ENCODE measurements around the gene PSME4. TPM values are rescaled to one million over a fixed set of nuclear protein-coding genes. Genes with fewer than 3 reads are reported as not detected.

Gene PSME4
- total and polyA plus RNA-seq, 2 of the 13 experiments (the other 11 are each of a cell fraction or from before 2014, with no cell fraction given), result 52.1 to 77.8 TPM

DNA sequence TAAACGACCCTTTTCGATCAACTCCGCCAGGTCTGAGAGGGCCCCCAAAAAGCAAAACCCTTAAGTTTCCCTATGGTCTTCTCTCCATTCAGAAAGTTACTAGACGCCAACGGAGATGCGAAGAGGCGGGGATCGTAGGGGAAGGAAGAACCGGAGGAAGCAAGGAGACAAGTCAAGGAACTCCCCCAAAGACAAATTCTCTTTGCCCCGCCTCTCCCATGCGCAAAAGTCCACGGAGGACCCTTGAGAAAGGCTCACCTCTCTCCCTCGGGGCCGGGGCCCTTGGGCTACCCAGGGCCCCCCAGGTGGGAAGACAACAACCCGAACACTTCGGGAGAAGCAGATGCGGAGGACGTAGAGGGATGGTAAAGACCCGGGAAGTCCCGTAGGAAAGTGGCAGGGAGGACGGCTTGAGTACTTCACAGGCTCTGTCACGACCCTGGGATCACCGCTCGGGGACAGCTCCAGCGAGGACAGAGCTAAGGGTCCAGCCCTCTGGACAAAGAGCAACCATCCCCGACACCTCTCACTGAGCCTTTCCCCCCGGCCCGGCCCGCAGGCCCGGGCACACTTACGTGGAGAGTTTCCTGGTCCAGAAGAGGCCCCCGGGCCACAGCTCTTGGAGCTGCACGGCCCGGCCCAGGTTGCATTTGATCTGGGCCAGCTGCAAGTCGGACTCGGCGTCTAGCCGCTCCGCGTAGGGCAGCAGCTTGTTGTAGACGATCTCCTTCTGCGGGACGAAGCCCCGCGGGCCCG, 647 bp downstream of the PSME4 start (continued):
- TF ChIP-seq, protein P1, sequence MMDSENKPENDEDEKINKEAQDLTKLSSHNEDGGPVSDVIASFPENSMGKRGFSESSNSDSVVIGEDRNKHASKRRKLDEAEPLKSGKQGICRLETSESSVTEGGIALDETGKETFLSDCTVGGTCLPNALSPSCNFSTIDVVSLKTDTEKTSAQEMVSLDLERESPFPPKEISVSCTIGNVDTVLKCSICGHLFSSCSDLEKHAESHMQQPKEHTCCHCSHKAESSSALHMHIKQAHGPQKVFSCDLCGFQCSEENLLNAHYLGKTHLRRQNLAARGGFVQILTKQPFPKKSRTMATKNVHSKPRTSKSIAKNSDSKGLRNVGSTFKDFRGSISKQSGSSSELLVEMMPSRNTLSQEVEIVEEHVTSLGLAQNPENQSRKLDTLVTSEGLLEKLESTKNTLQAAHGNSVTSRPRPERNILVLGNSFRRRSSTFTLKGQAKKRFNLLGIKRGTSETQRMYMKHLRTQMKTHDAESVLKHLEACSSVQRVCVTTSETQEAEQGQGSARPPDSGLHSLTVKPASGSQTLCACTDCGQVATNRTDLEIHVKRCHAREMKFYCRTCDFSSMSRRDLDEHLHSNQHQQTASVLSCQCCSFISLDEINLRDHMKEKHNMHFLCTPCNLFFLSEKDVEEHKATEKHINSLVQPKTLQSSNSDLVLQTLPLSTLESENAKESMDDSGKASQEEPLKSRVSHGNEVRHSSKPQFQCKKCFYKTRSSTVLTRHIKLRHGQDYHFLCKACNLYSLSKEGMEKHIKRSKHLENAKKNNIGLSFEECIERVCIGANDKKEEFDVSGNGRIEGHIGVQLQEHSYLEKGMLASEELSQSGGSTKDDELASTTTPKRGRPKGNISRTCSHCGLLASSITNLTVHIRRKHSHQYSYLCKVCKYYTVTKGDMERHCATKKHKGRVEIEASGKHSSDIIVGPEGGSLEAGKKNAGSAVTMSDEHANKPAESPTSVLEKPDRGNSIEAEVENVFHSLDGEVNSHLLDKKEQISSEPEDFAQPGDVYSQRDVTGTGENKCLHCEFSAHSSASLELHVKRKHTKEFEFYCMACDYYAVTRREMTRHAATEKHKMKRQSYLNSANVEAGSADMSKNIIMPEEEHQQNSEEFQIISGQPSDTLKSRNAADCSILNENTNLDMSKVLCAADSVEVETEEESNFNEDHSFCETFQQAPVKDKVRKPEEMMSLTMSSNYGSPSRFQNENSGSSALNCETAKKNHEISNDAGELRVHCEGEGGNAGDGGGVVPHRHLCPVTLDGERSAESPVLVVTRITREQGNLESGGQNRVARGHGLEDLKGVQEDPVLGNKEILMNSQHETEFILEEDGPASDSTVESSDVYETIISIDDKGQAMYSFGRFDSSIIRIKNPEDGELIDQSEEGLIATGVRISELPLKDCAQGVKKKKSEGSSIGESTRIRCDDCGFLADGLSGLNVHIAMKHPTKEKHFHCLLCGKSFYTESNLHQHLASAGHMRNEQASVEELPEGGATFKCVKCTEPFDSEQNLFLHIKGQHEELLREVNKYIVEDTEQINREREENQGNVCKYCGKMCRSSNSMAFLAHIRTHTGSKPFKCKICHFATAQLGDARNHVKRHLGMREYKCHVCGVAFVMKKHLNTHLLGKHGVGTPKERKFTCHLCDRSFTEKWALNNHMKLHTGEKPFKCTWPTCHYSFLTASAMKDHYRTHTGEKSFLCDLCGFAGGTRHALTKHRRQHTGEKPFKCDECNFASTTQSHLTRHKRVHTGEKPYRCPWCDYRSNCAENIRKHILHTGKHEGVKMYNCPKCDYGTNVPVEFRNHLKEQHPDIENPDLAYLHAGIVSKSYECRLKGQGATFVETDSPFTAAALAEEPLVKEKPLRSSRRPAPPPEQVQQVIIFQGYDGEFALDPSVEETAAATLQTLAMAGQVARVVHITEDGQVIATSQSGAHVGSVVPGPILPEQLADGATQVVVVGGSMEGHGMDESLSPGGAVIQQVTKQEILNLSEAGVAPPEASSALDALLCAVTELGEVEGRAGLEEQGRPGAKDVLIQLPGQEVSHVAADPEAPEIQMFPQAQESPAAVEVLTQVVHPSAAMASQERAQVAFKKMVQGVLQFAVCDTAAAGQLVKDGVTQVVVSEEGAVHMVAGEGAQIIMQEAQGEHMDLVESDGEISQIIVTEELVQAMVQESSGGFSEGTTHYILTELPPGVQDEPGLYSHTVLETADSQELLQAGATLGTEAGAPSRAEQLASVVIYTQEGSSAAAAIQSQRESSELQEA (CRISPR knock-in tag; IDR thresholded peaks at IDR 0.05; ENCODE audit: not compliant biosample characterization), result peak; percentile 9
- TF ChIP-seq NR1H2 (CRISPR knock-in tag; IDR thresholded peaks at IDR 0.05; ENCODE audit: borderline replicate concordance, low read depth) (no peak), SRSF9 (IDR thresholded peaks at IDR 0.05; ENCODE audit: borderline replicate concordance, insufficient read depth, low read depth, low read length, poor library complexity, severe bottlenecking) (no peak), ZBTB49 (CRISPR knock-in tag; IDR thresholded peaks at IDR 0.05; ENCODE audit: borderline replicate concordance) (no peak), DPF2 (CRISPR knock-in tag; IDR thresholded peaks at IDR 0.05; ENCODE audit: borderline replicate concordance, low read depth) (no peak)
- TF ChIP-seq, protein P2, sequence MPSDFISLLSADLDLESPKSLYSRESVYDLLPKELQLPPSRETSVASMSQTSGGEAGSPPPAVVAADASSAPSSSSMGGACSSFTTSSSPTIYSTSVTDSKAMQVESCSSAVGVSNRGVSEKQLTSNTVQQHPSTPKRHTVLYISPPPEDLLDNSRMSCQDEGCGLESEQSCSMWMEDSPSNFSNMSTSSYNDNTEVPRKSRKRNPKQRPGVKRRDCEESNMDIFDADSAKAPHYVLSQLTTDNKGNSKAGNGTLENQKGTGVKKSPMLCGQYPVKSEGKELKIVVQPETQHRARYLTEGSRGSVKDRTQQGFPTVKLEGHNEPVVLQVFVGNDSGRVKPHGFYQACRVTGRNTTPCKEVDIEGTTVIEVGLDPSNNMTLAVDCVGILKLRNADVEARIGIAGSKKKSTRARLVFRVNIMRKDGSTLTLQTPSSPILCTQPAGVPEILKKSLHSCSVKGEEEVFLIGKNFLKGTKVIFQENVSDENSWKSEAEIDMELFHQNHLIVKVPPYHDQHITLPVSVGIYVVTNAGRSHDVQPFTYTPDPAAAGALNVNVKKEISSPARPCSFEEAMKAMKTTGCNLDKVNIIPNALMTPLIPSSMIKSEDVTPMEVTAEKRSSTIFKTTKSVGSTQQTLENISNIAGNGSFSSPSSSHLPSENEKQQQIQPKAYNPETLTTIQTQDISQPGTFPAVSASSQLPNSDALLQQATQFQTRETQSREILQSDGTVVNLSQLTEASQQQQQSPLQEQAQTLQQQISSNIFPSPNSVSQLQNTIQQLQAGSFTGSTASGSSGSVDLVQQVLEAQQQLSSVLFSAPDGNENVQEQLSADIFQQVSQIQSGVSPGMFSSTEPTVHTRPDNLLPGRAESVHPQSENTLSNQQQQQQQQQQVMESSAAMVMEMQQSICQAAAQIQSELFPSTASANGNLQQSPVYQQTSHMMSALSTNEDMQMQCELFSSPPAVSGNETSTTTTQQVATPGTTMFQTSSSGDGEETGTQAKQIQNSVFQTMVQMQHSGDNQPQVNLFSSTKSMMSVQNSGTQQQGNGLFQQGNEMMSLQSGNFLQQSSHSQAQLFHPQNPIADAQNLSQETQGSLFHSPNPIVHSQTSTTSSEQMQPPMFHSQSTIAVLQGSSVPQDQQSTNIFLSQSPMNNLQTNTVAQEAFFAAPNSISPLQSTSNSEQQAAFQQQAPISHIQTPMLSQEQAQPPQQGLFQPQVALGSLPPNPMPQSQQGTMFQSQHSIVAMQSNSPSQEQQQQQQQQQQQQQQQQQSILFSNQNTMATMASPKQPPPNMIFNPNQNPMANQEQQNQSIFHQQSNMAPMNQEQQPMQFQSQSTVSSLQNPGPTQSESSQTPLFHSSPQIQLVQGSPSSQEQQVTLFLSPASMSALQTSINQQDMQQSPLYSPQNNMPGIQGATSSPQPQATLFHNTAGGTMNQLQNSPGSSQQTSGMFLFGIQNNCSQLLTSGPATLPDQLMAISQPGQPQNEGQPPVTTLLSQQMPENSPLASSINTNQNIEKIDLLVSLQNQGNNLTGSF (CRISPR knock-in tag; IDR thresholded peaks at IDR 0.05), result peak; percentile 21; the same call in 1 of the 2 replicates
- TF ChIP-seq, protein P3, sequence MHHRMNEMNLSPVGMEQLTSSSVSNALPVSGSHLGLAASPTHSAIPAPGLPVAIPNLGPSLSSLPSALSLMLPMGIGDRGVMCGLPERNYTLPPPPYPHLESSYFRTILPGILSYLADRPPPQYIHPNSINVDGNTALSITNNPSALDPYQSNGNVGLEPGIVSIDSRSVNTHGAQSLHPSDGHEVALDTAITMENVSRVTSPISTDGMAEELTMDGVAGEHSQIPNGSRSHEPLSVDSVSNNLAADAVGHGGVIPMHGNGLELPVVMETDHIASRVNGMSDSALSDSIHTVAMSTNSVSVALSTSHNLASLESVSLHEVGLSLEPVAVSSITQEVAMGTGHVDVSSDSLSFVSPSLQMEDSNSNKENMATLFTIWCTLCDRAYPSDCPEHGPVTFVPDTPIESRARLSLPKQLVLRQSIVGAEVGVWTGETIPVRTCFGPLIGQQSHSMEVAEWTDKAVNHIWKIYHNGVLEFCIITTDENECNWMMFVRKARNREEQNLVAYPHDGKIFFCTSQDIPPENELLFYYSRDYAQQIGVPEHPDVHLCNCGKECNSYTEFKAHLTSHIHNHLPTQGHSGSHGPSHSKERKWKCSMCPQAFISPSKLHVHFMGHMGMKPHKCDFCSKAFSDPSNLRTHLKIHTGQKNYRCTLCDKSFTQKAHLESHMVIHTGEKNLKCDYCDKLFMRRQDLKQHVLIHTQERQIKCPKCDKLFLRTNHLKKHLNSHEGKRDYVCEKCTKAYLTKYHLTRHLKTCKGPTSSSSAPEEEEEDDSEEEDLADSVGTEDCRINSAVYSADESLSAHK (CRISPR knock-in tag; IDR thresholded peaks at IDR 0.05; ENCODE audit: borderline replicate concordance), result no peak

Measured in HepG2 (cell line).